GM18951 (cell line): Measurements from ENCODE around the gene WSCD2.

Experiments used
- POLR2A ChIP-seq: IDR thresholded peaks from 4 replicates; pipeline ENCODE4 v1.6.1; 2011; ENCODE audit warnings: mild to moderate bottlenecking; ENCODE audit not compliant: insufficient read length, insufficient read depth; ENCODE audit errors: extremely low read depth
- in situ Hi-C: fragments of 300-500 bp; cut with MboI; formaldehyde crosslinking; loops from one replicate; pipeline ENCODE4 v1.12.0; 2022; ENCODE audit warnings: low sequenced_read_pairs, mixed read lengths, inconsistent platforms; ENCODE audit not compliant: unreplicated experiment

Gene WSCD2

GRCh38 chr12:108129017-108129812 is at the start of gene WSCD2:
Gene WSCD2 (plus strand): TSS chr12:108129288. CDS start chr12:108195833, 66,545 bp downstream.
- TF ChIP-seq POLR2A = no peak
- in situ Hi-C loops = no loop called here

GRCh38 chr12:108079721-108080120 is 49.4 kb upstream of the WSCD2 start:
- TF ChIP-seq POLR2A = no peak
- in situ Hi-C loops = no loop called here

GRCh38 chr12:108080363-108080762 is 48.7 kb upstream of the WSCD2 start:
- in situ Hi-C loops = no loop called here
- TF ChIP-seq POLR2A = no peak

GRCh38 chr12:108082485-108082884 is 46.6 kb upstream of the WSCD2 start:
- TF ChIP-seq POLR2A = no peak
- in situ Hi-C loops = no loop called here

- in situ Hi-C loops = no loop called here
- no peak for TF ChIP-seq POLR2A
Observed at GRCh38 chr12:108087900-108088299, 41.2 kb upstream of the WSCD2 start.

- TF ChIP-seq POLR2A = no peak
- in situ Hi-C loops = no loop called here
Observed at GRCh38 chr12:108090107-108090899, 38.8 kb upstream of the WSCD2 start.

GRCh38 chr12:108090932-108091678 is 38.0 kb upstream of the WSCD2 start:
- in situ Hi-C loops = no loop called here

GRCh38 chr12:108091679-108092051 is 37.4 kb upstream of the WSCD2 start:
- in situ Hi-C loops = no loop called here
- TF ChIP-seq POLR2A = no peak

More at GRCh38 chr12:108090932-108091678, 38.0 kb upstream of the WSCD2 start:
- TF ChIP-seq POLR2A = no peak

- in situ Hi-C loops = no loop called here
- TF ChIP-seq POLR2A = no peak
Observed at GRCh38 chr12:108093209-108093608, 35.9 kb upstream of the WSCD2 start.

- in situ Hi-C loops = no loop called here
- TF ChIP-seq POLR2A = no peak
Observed at GRCh38 chr12:108094056-108094649, 34.9 kb upstream of the WSCD2 start.

- TF ChIP-seq POLR2A = no peak
- in situ Hi-C loops = no loop called here
Observed at GRCh38 chr12:108097160-108097911, 31.8 kb upstream of the WSCD2 start.

- in situ Hi-C loops = no loop called here
- no peak for TF ChIP-seq POLR2A
Observed at GRCh38 chr12:108098374-108098773, 30.7 kb upstream of the WSCD2 start.
